Lower lobe of right lung (tissue), 2 donors: Measurements from ENCODE around the gene NPEPPS. TPM values are rescaled to one million over a fixed set of nuclear protein-coding genes. Genes with fewer than 3 reads are reported as not detected.

Source experiments
- ATAC-seq, 2 donors: fragments of 200-7000 bp; cut with Tn5 transposase; one replicate each; pipeline ENCODE4 v1.9.1; 2020 to 2022; ENCODE audit warnings: mild to moderate bottlenecking in 2 of 2, moderate library complexity in 2 of 2
- DNase-seq: peaks from one replicate; pipeline ENCODE4 v3.0.0-alpha.2; 2020
- H3K27ac ChIP-seq: fragments of 200-600 bp; one replicate; pipeline ENCODE4 v1.8.0; 2022
- H3K27me3 ChIP-seq: fragments of 200-600 bp; one replicate; pipeline ENCODE4 v1.8.0; 2022; ENCODE audit warnings: low read depth
- H3K36me3 ChIP-seq: fragments of 200-600 bp; one replicate; pipeline ENCODE4 v1.8.0; 2022; ENCODE audit warnings: mild to moderate bottlenecking
- H3K4me1 ChIP-seq: fragments of 200-600 bp; one replicate; pipeline ENCODE4 v1.8.0; 2022
- H3K4me3 ChIP-seq: fragments of 200-600 bp; one replicate; pipeline ENCODE4 v1.8.0; 2022; ENCODE audit warnings: mild to moderate bottlenecking
- H3K9me3 ChIP-seq: fragments of 200-600 bp; one replicate; pipeline ENCODE4 v1.8.0; 2022
- intact Hi-C: fragments of 100-400 bp; cut with DNase I; formaldehyde crosslinking; loops from one replicate; pipeline ENCODE4 v1.11.0; 2022
- total RNA-seq: library from RNA; stranded (reverse); fragmentation: NEBNext Ultra II Directional; extraction: Animal tissue kit (Norgen Biotek cat#: 25700); gene quantifications from one replicate; pipeline ENCODE4 v1.2.1, GENCODE V29; 2021
- TF ChIP-seq, protein P1 (sequence below): fragments of 200-600 bp; IDR thresholded peaks from one replicate; pipeline ENCODE4 v1.8.0; 2022; ENCODE audit warnings: antibody characterized with exemption, mild to moderate bottlenecking
- donor health status: DM: no; HTN: yes; CAD: no; lungs with severe emphysema.

NPEPPS gene
- total RNA-seq, 1 donor from 2014 or later = 124 TPM

DNA sequence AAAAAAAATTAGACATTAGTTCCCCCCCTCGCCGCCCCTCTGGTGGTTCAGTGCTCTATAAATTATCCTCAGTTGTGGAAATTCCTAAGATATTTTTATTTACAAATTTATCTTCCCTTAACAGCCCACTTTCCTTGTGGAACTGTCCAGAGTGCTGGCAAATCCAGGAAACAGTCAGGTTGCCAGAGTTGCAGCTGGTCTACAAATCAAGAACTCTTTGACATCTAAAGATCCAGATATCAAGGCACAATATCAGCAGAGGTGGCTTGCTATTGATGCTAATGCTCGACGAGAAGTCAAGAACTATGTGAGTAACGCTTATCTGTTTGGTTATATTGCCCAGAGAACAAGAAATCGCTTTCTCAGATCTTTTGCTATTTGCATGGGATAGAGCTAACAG lies 121.7 kb downstream of the NPEPPS start:
- ATAC-seq (no peak), DNase-seq (no peak)
- Histone ChIP-seq H3K4me1 (peaks cover 37% of the 10 kb centered on the region), H3K27ac (no peak overlapping the region), H3K9me3 (no peaks in the 10 kb centered on the region), H3K4me3 (no peak overlapping the region), H3K27me3 (no peaks in the 10 kb centered on the region), H3K36me3 (peaks cover 62% of the 10 kb centered on the region)
- intact Hi-C loops = no loop called here
- TF ChIP-seq, protein P1, sequence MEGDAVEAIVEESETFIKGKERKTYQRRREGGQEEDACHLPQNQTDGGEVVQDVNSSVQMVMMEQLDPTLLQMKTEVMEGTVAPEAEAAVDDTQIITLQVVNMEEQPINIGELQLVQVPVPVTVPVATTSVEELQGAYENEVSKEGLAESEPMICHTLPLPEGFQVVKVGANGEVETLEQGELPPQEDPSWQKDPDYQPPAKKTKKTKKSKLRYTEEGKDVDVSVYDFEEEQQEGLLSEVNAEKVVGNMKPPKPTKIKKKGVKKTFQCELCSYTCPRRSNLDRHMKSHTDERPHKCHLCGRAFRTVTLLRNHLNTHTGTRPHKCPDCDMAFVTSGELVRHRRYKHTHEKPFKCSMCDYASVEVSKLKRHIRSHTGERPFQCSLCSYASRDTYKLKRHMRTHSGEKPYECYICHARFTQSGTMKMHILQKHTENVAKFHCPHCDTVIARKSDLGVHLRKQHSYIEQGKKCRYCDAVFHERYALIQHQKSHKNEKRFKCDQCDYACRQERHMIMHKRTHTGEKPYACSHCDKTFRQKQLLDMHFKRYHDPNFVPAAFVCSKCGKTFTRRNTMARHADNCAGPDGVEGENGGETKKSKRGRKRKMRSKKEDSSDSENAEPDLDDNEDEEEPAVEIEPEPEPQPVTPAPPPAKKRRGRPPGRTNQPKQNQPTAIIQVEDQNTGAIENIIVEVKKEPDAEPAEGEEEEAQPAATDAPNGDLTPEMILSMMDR = no peak

DNA sequence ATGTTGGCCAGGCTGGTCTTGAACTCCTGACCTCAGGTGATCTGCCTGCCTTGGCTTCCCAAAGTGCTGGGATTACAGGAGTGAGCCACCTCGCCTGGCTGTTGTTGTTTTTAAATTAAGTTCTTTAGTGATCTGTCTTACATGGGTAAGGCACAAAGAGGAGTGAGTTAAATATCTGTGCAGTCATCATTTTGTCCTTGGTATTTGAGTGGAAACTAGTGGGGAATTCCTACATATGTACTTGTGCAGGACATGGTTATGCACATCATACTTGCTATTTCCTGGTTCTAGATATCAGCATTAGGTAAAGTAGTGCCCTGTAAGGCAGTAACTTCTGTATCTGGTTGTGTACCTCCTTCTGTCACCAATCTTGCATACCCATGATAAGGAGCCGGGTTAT lies 122.5 kb downstream of the NPEPPS start:
- intact Hi-C loops = no loop called here
- no peaks in the 10 kb centered on the region for H3K27me3 ChIP-seq
- H3K36me3 ChIP-seq = peaks cover 71% of the 10 kb centered on the region
- no peaks in the 10 kb centered on the region for H3K9me3 ChIP-seq
- TF ChIP-seq, protein P1 = no peak
- ATAC-seq (no peak), DNase-seq (no peak)
- H3K4me3 ChIP-seq = no peak overlapping the region
- no peak overlapping the region for H3K27ac ChIP-seq
- H3K4me1 ChIP-seq = peaks cover 34% of the 10 kb centered on the region

DNA sequence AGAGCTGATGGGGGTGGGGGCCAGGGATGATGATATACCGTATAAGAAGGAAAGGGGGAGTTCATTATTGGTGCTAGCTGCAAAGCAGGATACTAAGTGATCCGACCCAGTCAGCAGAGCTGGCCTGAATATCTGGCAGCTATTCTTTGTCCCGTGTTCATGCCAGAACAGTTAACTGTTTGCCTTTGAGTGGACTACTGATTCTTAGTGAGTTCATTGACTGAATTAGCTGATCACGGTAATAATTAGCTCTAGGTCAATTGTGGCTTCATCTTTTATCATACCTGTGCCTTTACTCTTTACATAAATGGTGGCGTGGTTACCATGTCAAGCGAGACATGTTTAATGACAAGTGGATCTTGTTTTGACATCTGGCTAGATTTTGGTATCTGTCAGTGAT lies 124.1 kb downstream of the NPEPPS start:
- Histone ChIP-seq H3K27ac (no peak overlapping the region), H3K27me3 (no peaks in the 10 kb centered on the region), H3K4me1 (peaks cover 35% of the 10 kb centered on the region), H3K9me3 (no peaks in the 10 kb centered on the region), H3K4me3 (no peak overlapping the region), H3K36me3 (peaks cover 87% of the 10 kb centered on the region)
- TF ChIP-seq, protein P1 = no peak
- ATAC-seq = no peak
- intact Hi-C loops = no loop called here
- no peak for DNase-seq

DNA sequence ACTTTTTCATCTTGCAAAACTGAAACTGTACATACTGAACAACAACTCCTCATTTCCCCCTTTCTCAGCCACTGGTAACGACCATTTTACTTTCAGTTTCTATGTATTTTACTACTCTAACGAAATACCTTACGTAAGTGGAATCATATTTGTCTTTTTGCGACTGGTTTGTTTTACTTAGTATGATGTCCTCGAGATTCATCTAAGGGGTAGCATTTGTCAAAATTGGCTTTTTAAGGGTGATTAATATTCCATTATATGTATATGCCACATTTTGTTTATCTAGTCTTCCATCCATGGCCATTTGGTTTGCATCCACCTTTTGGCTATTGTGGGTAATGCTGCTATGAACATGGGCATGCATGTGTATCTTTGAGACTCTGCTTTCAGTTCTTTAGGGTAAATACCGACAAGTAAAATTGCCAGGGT lies 129.2 kb downstream of the NPEPPS start:
- Histone ChIP-seq H3K9me3 (no peaks in the 10 kb centered on the region), H3K27me3 (no peaks in the 10 kb centered on the region), H3K4me3 (peak overlapping the region; percentile 13), H3K27ac (peak overlapping the region; percentile 37), H3K36me3 (peaks cover 100% of the 10 kb centered on the region), H3K4me1 (peaks cover 17% of the 10 kb centered on the region)
- ATAC-seq (peak; percentile 49 to 57), DNase-seq (no peak)
- TF ChIP-seq, protein P1 = no peak
- intact Hi-C loops = no loop called here

DNA sequence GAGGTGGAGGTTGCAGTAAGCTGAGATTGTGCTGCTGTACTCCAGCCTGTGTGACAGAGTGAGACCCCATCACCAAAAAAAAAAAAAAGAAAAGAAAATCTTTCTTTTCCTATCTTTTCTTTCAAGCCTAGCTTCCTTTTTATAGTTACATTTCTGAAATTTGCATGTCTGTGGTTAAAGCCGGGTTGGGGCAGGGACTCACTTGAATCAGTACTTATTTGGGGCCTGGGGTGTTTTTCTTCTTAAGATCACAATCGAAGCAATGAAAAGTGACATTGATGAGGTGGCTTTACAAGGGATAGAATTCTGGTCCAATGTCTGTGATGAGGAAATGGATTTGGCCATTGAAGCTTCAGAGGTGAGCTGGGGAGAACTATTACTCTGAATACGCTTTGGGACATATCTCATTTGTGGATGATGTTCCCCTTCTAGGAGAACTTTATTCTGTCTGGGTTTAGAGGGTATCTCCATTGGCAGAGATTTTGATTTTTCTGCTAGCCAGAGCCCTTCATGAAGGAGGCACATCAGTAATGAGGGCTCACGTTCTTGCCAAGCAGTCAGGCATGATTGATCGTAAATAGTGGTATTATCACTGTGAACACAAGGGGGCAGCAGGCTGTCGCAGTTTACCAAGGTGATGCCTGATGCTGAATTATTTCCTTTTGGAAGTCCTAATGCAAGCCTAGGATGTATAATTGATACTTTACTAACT lies 133.2 kb downstream of the NPEPPS start:
- H3K36me3 ChIP-seq = peaks cover 98% of the 10 kb centered on the region
- TF ChIP-seq, protein P1 = peak; percentile 66
- no peaks in the 10 kb centered on the region for H3K9me3 ChIP-seq
- peaks cover 17% of the 10 kb centered on the region for H3K4me1 ChIP-seq
- no peak overlapping the region for H3K4me3 ChIP-seq
- DNase-seq = peak; percentile 52
- H3K27me3 ChIP-seq = no peaks in the 10 kb centered on the region
- ATAC-seq = peak; percentile 80 to 83
- intact Hi-C loops = no loop called here
- no peak overlapping the region for H3K27ac ChIP-seq
